H1 (cell line): ENCODE measurements around the gene EGFL6. TPM values are rescaled to one million over a fixed set of nuclear protein-coding genes. Genes with fewer than 3 reads are reported as not detected.

Experiments used
- polyA plus RNA-seq, 7 experiments: library from polyadenylated mRNA; depleted of rRNA in 3 of 7; stranded (reverse) in 5 of 7; unstranded in 2 of 7; fragments of >200 nt in 5 of 7; fragments of 200-250 nt in 2 of 7; gene quantifications; 1 replicate in 5 of 7; 2 replicates in 1 of 7; 4 replicates in 1 of 7; pipeline versions ENCODE4 v1.2.1 to v1.2.3, GENCODE V29; 2011 to 2013; ENCODE audit warnings: missing spikeins in 2 of 7, mixed read lengths in 2 of 7
- total RNA-seq: library from RNA; stranded (reverse); fragmentation: NEBNext Ultra II Directional; extraction: Animal tissue kit (Norgen Biotek cat#: 25700); gene quantifications from 2 replicates; pipeline ENCODE4 v1.2.1, GENCODE V29; 2021
- TF ChIP-seq, protein P1 (sequence below): fragments of 300-600 bp; sonication (generic); IDR thresholded peaks from 2 replicates; pipeline ENCODE4 v1.7.1; 2012; ENCODE audit warnings: low read length, moderate library complexity, mild to moderate bottlenecking, inconsistent platforms; ENCODE audit not compliant: insufficient replicate concordance

EGFL6 gene
- total and polyA plus RNA-seq, 2 of the 8 experiments (the other 6 are each of a cell fraction or from before 2014, with no cell fraction given), result 0.93 to 1.1 TPM

DNA sequence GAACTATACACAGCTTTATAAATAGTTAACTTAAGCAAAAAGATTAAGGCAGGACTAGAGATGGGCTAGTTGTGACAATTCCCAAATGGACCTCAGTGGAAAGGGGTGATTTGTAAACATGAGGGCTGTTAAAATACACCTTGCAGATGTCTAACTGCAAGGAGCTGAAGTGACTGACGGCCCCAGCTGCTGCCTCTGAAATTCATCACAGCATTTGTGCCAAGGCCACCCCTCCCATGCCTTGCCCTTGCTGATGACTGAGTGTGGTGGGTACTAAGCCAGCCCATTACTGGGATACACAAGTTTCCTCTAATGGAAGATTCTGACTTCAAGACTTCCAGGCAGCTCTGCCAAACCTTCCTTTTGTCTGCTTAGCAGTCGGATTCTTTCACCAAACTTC is 23.7 kb upstream of the EGFL6 start (continued):
- TF ChIP-seq, protein P1, sequence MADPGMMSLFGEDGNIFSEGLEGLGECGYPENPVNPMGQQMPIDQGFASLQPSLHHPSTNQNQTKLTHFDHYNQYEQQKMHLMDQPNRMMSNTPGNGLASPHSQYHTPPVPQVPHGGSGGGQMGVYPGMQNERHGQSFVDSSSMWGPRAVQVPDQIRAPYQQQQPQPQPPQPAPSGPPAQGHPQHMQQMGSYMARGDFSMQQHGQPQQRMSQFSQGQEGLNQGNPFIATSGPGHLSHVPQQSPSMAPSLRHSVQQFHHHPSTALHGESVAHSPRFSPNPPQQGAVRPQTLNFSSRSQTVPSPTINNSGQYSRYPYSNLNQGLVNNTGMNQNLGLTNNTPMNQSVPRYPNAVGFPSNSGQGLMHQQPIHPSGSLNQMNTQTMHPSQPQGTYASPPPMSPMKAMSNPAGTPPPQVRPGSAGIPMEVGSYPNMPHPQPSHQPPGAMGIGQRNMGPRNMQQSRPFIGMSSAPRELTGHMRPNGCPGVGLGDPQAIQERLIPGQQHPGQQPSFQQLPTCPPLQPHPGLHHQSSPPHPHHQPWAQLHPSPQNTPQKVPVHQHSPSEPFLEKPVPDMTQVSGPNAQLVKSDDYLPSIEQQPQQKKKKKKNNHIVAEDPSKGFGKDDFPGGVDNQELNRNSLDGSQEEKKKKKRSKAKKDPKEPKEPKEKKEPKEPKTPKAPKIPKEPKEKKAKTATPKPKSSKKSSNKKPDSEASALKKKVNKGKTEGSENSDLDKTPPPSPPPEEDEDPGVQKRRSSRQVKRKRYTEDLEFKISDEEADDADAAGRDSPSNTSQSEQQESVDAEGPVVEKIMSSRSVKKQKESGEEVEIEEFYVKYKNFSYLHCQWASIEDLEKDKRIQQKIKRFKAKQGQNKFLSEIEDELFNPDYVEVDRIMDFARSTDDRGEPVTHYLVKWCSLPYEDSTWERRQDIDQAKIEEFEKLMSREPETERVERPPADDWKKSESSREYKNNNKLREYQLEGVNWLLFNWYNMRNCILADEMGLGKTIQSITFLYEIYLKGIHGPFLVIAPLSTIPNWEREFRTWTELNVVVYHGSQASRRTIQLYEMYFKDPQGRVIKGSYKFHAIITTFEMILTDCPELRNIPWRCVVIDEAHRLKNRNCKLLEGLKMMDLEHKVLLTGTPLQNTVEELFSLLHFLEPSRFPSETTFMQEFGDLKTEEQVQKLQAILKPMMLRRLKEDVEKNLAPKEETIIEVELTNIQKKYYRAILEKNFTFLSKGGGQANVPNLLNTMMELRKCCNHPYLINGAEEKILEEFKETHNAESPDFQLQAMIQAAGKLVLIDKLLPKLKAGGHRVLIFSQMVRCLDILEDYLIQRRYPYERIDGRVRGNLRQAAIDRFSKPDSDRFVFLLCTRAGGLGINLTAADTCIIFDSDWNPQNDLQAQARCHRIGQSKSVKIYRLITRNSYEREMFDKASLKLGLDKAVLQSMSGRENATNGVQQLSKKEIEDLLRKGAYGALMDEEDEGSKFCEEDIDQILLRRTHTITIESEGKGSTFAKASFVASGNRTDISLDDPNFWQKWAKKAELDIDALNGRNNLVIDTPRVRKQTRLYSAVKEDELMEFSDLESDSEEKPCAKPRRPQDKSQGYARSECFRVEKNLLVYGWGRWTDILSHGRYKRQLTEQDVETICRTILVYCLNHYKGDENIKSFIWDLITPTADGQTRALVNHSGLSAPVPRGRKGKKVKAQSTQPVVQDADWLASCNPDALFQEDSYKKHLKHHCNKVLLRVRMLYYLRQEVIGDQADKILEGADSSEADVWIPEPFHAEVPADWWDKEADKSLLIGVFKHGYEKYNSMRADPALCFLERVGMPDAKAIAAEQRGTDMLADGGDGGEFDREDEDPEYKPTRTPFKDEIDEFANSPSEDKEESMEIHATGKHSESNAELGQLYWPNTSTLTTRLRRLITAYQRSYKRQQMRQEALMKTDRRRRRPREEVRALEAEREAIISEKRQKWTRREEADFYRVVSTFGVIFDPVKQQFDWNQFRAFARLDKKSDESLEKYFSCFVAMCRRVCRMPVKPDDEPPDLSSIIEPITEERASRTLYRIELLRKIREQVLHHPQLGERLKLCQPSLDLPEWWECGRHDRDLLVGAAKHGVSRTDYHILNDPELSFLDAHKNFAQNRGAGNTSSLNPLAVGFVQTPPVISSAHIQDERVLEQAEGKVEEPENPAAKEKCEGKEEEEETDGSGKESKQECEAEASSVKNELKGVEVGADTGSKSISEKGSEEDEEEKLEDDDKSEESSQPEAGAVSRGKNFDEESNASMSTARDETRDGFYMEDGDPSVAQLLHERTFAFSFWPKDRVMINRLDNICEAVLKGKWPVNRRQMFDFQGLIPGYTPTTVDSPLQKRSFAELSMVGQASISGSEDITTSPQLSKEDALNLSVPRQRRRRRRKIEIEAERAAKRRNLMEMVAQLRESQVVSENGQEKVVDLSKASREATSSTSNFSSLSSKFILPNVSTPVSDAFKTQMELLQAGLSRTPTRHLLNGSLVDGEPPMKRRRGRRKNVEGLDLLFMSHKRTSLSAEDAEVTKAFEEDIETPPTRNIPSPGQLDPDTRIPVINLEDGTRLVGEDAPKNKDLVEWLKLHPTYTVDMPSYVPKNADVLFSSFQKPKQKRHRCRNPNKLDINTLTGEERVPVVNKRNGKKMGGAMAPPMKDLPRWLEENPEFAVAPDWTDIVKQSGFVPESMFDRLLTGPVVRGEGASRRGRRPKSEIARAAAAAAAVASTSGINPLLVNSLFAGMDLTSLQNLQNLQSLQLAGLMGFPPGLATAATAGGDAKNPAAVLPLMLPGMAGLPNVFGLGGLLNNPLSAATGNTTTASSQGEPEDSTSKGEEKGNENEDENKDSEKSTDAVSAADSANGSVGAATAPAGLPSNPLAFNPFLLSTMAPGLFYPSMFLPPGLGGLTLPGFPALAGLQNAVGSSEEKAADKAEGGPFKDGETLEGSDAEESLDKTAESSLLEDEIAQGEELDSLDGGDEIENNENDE, result no peak
- TF ChIP-seq, all 59 proteins: peak for 0
